H1 (cell line): ENCODE measurements around the gene CRYGB.

Experiments used
- BACH1 ChIP-seq: IDR thresholded peaks from 2 replicates; pipeline ENCODE4 v1.6.1; 2012; ENCODE audit warnings: low read length, improper control_type of control experiment
- CBX8 ChIP-seq: fragments of 300-800, 300-1000 bp; sonication (generic); IDR thresholded peaks from 2 replicates; pipeline ENCODE4 v1.7.1; 2016; ENCODE audit warnings: low read depth, low read length, borderline replicate concordance
- CHD2 ChIP-seq: IDR thresholded peaks from 2 replicates; pipeline ENCODE4 v1.6.1; 2012; ENCODE audit warnings: low read length, improper control_type of control experiment
- CTCF ChIP-seq, 3 experiments: IDR thresholded peaks; 1 replicate in 2 of 3; 2 replicates in 1 of 3; pipeline versions ENCODE4 v1.5.1 to v1.6.1; 2011; ENCODE audit warnings: low read length in 3 of 3, mild to moderate bottlenecking in 3 of 3, inconsistent platforms in 2 of 3, low read depth in 1 of 3, moderate library complexity in 1 of 3; ENCODE audit not compliant: insufficient read depth in 1 of 3; ENCODE audit errors: control extremely low read depth in 1 of 3
- EZH2 ChIP-seq: fragments of 200-600 bp; sonication (generic); IDR thresholded peaks from 2 replicates; pipeline ENCODE4 v1.7.1; 2012; ENCODE audit warnings: low read depth, mild to moderate bottlenecking, moderate library complexity, low read length, inconsistent platforms; ENCODE audit not compliant: severe bottlenecking
- GABPA ChIP-seq: IDR thresholded peaks from 2 replicates; pipeline ENCODE4 v1.6.1; 2011; ENCODE audit warnings: mild to moderate bottlenecking, low read length, moderate library complexity, borderline replicate concordance; ENCODE audit not compliant: insufficient read depth
- HDAC6 ChIP-seq: IDR thresholded peaks from one replicate; pipeline ENCODE4 v1.7.1; 2012; ENCODE audit warnings: low read depth, mild to moderate bottlenecking, inconsistent platforms, low read length, moderate library complexity
- JUND ChIP-seq: IDR thresholded peaks from 2 replicates; pipeline ENCODE4 v1.6.1; 2011; ENCODE audit warnings: mild to moderate bottlenecking, improper control_type of control experiment, low read length
- POLR2A ChIP-seq, 2 experiments: IDR thresholded peaks; 1 replicate in 1 of 2; 2 replicates in 1 of 2; pipeline ENCODE4 v1.6.1; 2011; ENCODE audit warnings: low read depth in 2 of 2, low read length in 2 of 2, mild to moderate bottlenecking in 2 of 2; ENCODE audit errors: control extremely low read depth in 1 of 2
- SP1 ChIP-seq: IDR thresholded peaks from 2 replicates; pipeline ENCODE4 v1.6.1; 2011; ENCODE audit warnings: low read depth, low read length

GRCh38 chr2:208186893-208187292 is 40.9 kb upstream of the CRYGB start:
- TF ChIP-seq EZH2 (no peak), CBX8 (no peak), BACH1 (no peak), POLR2A (IDR thresholded peaks at IDR 0.05; ENCODE audit: control extremely low read depth in 1 of 2, low read depth in 2 of 2, low read length in 2 of 2) (no peak), CTCF (IDR thresholded peaks at IDR 0.05; ENCODE audit: control extremely low read depth in 1 of 3, insufficient read depth in 1 of 3, low read depth in 1 of 3, low read length in 3 of 3) (no peak), GABPA (no peak), HDAC6 (no peak), JUND (no peak), SP1 (peak; percentile 85; the same call in 1 of the 2 replicates), CHD2 (no peak)
